ENCODE measurements around the gene C11orf68.

- TF ChIP-seq CGGBP1 (CRISPR knock-in tag; IDR thresholded peaks at IDR 0.05): no peak
- TF ChIP-seq CTCF (IDR thresholded peaks at IDR 0.05 in 2 of 3, conservative IDR thresholded peaks at IDR 0.05 in 1 of 3; ENCODE audit: insufficient read depth in 2 of 3, low read depth in 1 of 3, low read length in 3 of 3): no peak
- TF ChIP-seq CBFB (CRISPR knock-in tag; IDR thresholded peaks at IDR 0.05): no peak
- TF ChIP-seq ZNF354B (CRISPR knock-in tag; IDR thresholded peaks at IDR 0.05): no peak
These were observed 22.5 kb downstream of the C11orf68 start for GRCh38 chr11:65896034-65896999.
